Fibroblast of the aortic adventitia (primary cell): ENCODE results near the gene MPEG1. TPM values are rescaled to one million over a fixed set of nuclear protein-coding genes. Genes with fewer than 3 reads are reported as not detected.

ENCODE experiments used
- DNase-seq: peaks from one replicate; pipeline ENCODE4 v3.0.0-alpha.2; 2010; ENCODE audit warnings: low read depth
- H3K4me3 ChIP-seq: 2 replicates; pipeline ENCODE4 v1.5.1; 2011; ENCODE audit warnings: low read depth, mild to moderate bottlenecking, control low read depth, low read length, moderate library complexity
- CTCF ChIP-seq: IDR thresholded peaks from 2 replicates; pipeline ENCODE4 v1.5.1; 2011; ENCODE audit warnings: mild to moderate bottlenecking, low read length, control low read depth, inconsistent platforms; ENCODE audit not compliant: insufficient read depth
- total RNA-seq: library from RNA; depleted of rRNA; stranded (reverse); fragments of >200 nt; gene quantifications from 2 replicates; pipeline ENCODE4 v1.2.3, GENCODE V29; 2012; ENCODE audit warnings: low replicate concordance

Gene MPEG1
- total RNA-seq, 1 donor: not detected

GRCh38 chr11:59186130-59186594 is 26.6 kb downstream of the MPEG1 start:
- no peak for DNase-seq
- TF ChIP-seq CTCF: peak; percentile 52

GRCh38 chr11:59185386-59185945 is 27.3 kb downstream of the MPEG1 start:
- no peak for DNase-seq
- TF ChIP-seq CTCF: no peak

More at GRCh38 chr11:59186130-59186594, 26.6 kb downstream of the MPEG1 start:
- no peak overlapping the region for H3K4me3 ChIP-seq

DNA sequence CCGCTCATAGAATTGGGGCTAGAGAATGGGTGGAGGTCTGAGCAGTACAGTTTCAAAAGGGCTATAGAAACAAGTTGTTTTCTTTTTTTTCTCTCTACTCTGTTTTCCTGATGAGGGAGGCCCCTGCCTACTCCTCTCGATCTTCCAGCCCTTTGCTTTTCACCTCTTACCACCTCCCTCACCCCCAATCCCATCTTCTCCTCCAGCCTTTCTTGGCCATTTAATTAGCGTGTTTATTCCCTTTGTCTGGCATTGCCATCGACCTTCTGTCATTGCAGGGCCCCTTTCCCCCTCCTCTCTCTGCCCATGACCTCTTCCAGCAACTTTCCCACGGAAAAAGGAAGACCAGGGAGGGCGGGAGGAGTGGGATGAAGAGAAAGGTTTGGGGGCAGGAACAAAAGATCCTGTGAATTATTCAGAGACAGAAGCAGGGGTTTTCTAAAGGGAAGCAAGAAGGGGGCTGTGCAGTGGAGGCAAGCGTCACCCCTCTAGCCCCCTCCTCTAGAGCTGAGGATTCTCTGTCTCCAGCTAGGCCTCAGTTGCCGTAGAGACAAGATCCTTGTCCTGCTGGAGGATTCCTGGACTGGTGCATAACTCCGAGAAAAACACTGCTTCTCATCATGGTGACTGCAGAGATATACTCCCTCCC is 27.9 kb downstream of the MPEG1 start:
- TF ChIP-seq CTCF: no peak
- no peak overlapping the region for H3K4me3 ChIP-seq
- DNase-seq: no peak

More at GRCh38 chr11:59185386-59185945, 27.3 kb downstream of the MPEG1 start:
- H3K4me3 ChIP-seq: no peak overlapping the region

GRCh38 chr11:59183771-59184170 is 29.0 kb downstream of the MPEG1 start:
- DNase-seq: peak; percentile 45
- H3K4me3 ChIP-seq: no peak overlapping the region
- no peak for TF ChIP-seq CTCF

GRCh38 chr11:59182457-59183151 is 30.1 kb downstream of the MPEG1 start:
- TF ChIP-seq CTCF: peak; percentile 21
- no peak for DNase-seq
- no peak overlapping the region for H3K4me3 ChIP-seq

- no peak for TF ChIP-seq CTCF
- no peak for DNase-seq
- no peak overlapping the region for H3K4me3 ChIP-seq
Measured at GRCh38 chr11:59181746-59182456, 30.8 kb downstream of the MPEG1 start.
